Small intestine (tissue), 7 donors: ENCODE measurements around the gene ALDH3B2. TPM values are rescaled to one million over a fixed set of nuclear protein-coding genes. Genes with fewer than 3 reads are reported as not detected.
"Not testable (repeated sequence)": the region's sequence is repeated elsewhere in the genome, so short reads cannot be mapped to it uniquely, and the experiment has no call there.

Experiments
- DNase-seq, 2 donors: peaks; one replicate each; pipeline versions ENCODE4 v3.0.0 to v3.0.0-alpha.2; 2013
- FAIRE-seq: peaks from 2 replicates; lab custom pipeline; 2012; peaks lifted over from hg19 to GRCh38; lab: Jason Lieb, UNC
- H3K27ac ChIP-seq, 3 donors: one replicate each; pipeline ENCODE4 v1.5.1; 2013; ENCODE audit warnings: low read length in 2 of 3, mild to moderate bottlenecking in 2 of 3, control low read depth in 1 of 3, inconsistent platforms in 1 of 3, low read depth in 1 of 3, moderate library complexity in 1 of 3
- H3K27me3 ChIP-seq, 3 donors: one replicate each; pipeline ENCODE4 v1.6.1; 2013; ENCODE audit warnings: low read length in 3 of 3, inconsistent platforms in 1 of 3; ENCODE audit not compliant: control insufficient read depth in 3 of 3, insufficient read depth in 3 of 3
- H3K36me3 ChIP-seq, 3 donors: one replicate each; pipeline ENCODE4 v1.6.1; 2013; ENCODE audit warnings: low read length in 3 of 3, inconsistent platforms in 1 of 3, low read depth in 1 of 3, mild to moderate bottlenecking in 1 of 3, moderate library complexity in 1 of 3; ENCODE audit not compliant: control insufficient read depth in 3 of 3, insufficient read depth in 2 of 3
- H3K4me1 ChIP-seq, 3 donors: one replicate each; pipeline ENCODE4 v1.6.1; 2013; ENCODE audit warnings: low read length in 2 of 3, inconsistent platforms in 1 of 3, low read depth in 1 of 3, mild to moderate bottlenecking in 1 of 3, moderate library complexity in 1 of 3; ENCODE audit not compliant: control insufficient read depth in 3 of 3, insufficient read depth in 2 of 3
- H3K4me3 ChIP-seq, 3 donors: one replicate each; pipeline ENCODE4 v1.5.1; 2013; ENCODE audit warnings: low read length in 3 of 3, control low read depth in 1 of 3, inconsistent platforms in 1 of 3, low read depth in 1 of 3, mild to moderate bottlenecking in 1 of 3, moderate library complexity in 1 of 3
- H3K9me3 ChIP-seq, 2 donors: one replicate each; pipeline ENCODE4 v1.6.1; 2013; ENCODE audit warnings: low read depth in 1 of 2, low read length in 1 of 2; ENCODE audit not compliant: control insufficient read depth in 2 of 2, insufficient read depth in 1 of 2
- WGBS, 3 donors: extraction: QIAGEN DNeasy Blood & Tissue Kit; methylation state at CpG; one replicate each; pipeline ENCODE4 v1.1.7; 2013; 5-methylcytosine and 5-hydroxymethylcytosine counted together
- polyA plus RNA-seq, 4 donors: library from polyadenylated mRNA; stranded (reverse) in 3 of 4; unstranded in 1 of 4; fragments of 200-250 nt in 3 of 4; fragments of 120-200 nt in 1 of 4; gene quantifications; one replicate each; pipeline versions ENCODE4 v1.2.1 to v1.2.3, GENCODE V29; 2013
- donor health status: healthy with polysubstance abuse.
- donor health status: control.
- donor health status: control.
- donor health status: Bipolar disorder and iron deficiency.
- donor health status: healthy.

ALDH3B2 gene
- polyA plus RNA-seq, 4 donors: 0.03 to 0.12 TPM; not detected in 2

GRCh38 chr11:67629386-67630227 lies 44.8 kb downstream of the ALDH3B2 start, which contains the start of gene NUDT8:
Gene NUDT8 (minus strand): TSS chr11:67629937. CDS start chr11:67629911, 26 bp downstream.
- peaks cover 0 to 17% (median 0%) of the 10 kb centered on the region in 3 donors for H3K36me3 ChIP-seq
- peaks cover 0 to 46% (median 7%) of the 10 kb centered on the region in 3 donors for H3K4me1 ChIP-seq
- DNase-seq: peak; percentile 84 to 91
- no peaks in the 10 kb centered on the region for H3K27me3 ChIP-seq
- no peak for FAIRE-seq
- peak within 1 kb of the TSS; percentile 95 to 100 (median 96) for H3K27ac ChIP-seq
- peak within 1 kb of the TSS; percentile 52 to 79 (median 67) for H3K4me3 ChIP-seq
- WGBS, 3 donors: 1% methylated on average over 53 to 102 of the region's 102 CpGs
- no peaks in the 10 kb centered on the region for H3K9me3 ChIP-seq

- DNase-seq: no peak
- peaks cover 0 to 40% (median 7%) of the 10 kb centered on the region in 3 donors for H3K4me1 ChIP-seq
- H3K27me3 ChIP-seq: no peaks in the 10 kb centered on the region
- H3K36me3 ChIP-seq: peaks cover 0 to 17% (median 0%) of the 10 kb centered on the region in 3 donors
- H3K4me3 ChIP-seq: peak overlapping the region in 2 of 3 donors; percentile 45 to 67
- H3K27ac ChIP-seq: no peak overlapping the region
- WGBS, 3 donors: 25 to 53% (median 35%) methylated on average over 23 to 25 of the region's 25 CpGs
- H3K9me3 ChIP-seq: no peaks in the 10 kb centered on the region
- FAIRE-seq: no peak
Measured at GRCh38 chr11:67628710-67629385, 45.6 kb downstream of the ALDH3B2 start.

GRCh38 chr11:67627812-67628624 lies 46.4 kb downstream of the ALDH3B2 start:
- H3K27me3 ChIP-seq: no peaks in the 10 kb centered on the region
- H3K36me3 ChIP-seq: peaks cover 0 to 17% (median 0%) of the 10 kb centered on the region in 3 donors
- H3K4me1 ChIP-seq: peaks cover 0 to 35% (median 5%) of the 10 kb centered on the region in 3 donors
- FAIRE-seq (no peak), DNase-seq (no peak)
- no peak overlapping the region for H3K4me3 ChIP-seq
- 89 to 91% (median 90%) methylated on average over 12 to 15 of the region's 15 CpGs for WGBS, 3 donors
- no peaks in the 10 kb centered on the region for H3K9me3 ChIP-seq
- H3K27ac ChIP-seq: no peak overlapping the region

- DNase-seq (no peak), FAIRE-seq (no peak)
- Histone ChIP-seq H3K27ac (no peak overlapping the region), H3K27me3 (no peaks in the 10 kb centered on the region), H3K4me3 (no peak overlapping the region), H3K4me1 (peaks cover 0 to 29% (median 2%) of the 10 kb centered on the region in 3 donors), H3K36me3 (peaks cover 0 to 17% (median 0%) of the 10 kb centered on the region in 3 donors), H3K9me3 (no peaks in the 10 kb centered on the region)
- WGBS, 3 donors: 88 to 92% (median 89%) methylated on average over 6 of the region's 6 CpGs
Measured at GRCh38 chr11:67627441-67627811, 47.0 kb downstream of the ALDH3B2 start.

- H3K9me3 ChIP-seq: no peaks in the 10 kb centered on the region
- H3K4me3 ChIP-seq: no peak overlapping the region
- no peaks in the 10 kb centered on the region for H3K27me3 ChIP-seq
- WGBS, 3 donors: 88 to 96% (median 95%) methylated on average over 9 to 10 of the region's 10 CpGs
- H3K36me3 ChIP-seq: peaks cover 0 to 17% (median 0%) of the 10 kb centered on the region in 3 donors
- FAIRE-seq: no peak
- no peak overlapping the region for H3K27ac ChIP-seq
- H3K4me1 ChIP-seq: peaks cover 0 to 24% (median 2%) of the 10 kb centered on the region in 3 donors
- DNase-seq: no peak
Measured at GRCh38 chr11:67626970-67627369, 47.5 kb downstream of the ALDH3B2 start.

- Histone ChIP-seq H3K4me1 (peaks cover 0 to 18% (median 2%) of the 10 kb centered on the region in 3 donors), H3K36me3 (peaks cover 0 to 17% (median 0%) of the 10 kb centered on the region in 3 donors)
- H3K9me3 ChIP-seq, DNase-seq, FAIRE-seq, H3K27me3 ChIP-seq, H3K27ac ChIP-seq, H3K4me3 ChIP-seq: not testable (repeated sequence)
- 84 to 90% (median 88%) methylated on average over 10 of the region's 10 CpGs for WGBS, 3 donors
Measured at GRCh38 chr11:67626131-67626833, 48.1 kb downstream of the ALDH3B2 start.

- not testable (repeated sequence) for H3K4me1 ChIP-seq, H3K9me3 ChIP-seq, FAIRE-seq, H3K27ac ChIP-seq, H3K4me3 ChIP-seq, DNase-seq, H3K27me3 ChIP-seq
- 82 to 93% (median 88%) methylated on average over 1 of the region's 1 CpG for WGBS, 3 donors
- peaks cover 0 to 17% (median 0%) of the 10 kb centered on the region in 3 donors for H3K36me3 ChIP-seq
Measured at GRCh38 chr11:67623795-67624194, 50.6 kb downstream of the ALDH3B2 start.
